ENCODE measurements around the gene NOD1. TPM values are rescaled to one million over a fixed set of nuclear protein-coding genes. Genes with fewer than 3 reads are reported as not detected.

The NOD1 gene
- total and polyA plus RNA-seq, 2 donors = 4.3 to 13.6 TPM

DNA sequence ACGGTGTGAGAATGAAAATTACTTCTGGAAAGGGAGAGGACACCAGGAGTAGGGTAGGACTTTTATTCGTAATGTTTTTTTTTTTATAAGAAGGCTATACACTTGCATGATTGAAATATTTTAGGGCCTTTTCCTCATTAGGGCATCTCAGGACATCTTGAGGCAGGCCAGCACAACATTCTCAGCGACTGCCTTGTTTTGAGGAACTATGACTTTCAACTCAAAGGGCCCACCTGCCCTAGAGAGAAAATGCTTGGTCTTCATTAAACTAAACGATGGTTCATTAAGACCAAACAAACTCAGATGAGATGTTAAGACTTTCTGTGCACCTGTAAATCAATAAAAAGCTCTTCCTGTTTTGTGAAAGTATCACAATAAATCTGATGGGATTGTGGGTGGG lies 11.3 kb downstream of the NOD1 start:
- Histone ChIP-seq H3K36me3 (ENCODE audit: control insufficient read depth in 2 of 2, insufficient read depth in 2 of 2, low read length in 1 of 2) (no peaks in the 10 kb centered on the region), H3K4me3 (ENCODE audit: low read length in 2 of 2) (no peak overlapping the region), H3K27me3 (ENCODE audit: control insufficient read depth in 2 of 2, insufficient read depth in 1 of 2, low read length in 1 of 2) (no peaks in the 10 kb centered on the region), H3K27ac (ENCODE audit: low read depth in 1 of 2, low read length in 1 of 2) (no peak overlapping the region), H3K4me1 (ENCODE audit: control insufficient read depth in 2 of 2, insufficient read depth in 2 of 2, low read length in 2 of 2) (peaks cover 10 to 29% of the 10 kb centered on the region in 2 donors), H3K9me3 (ENCODE audit: control insufficient read depth in 2 of 2, insufficient read depth in 1 of 2, low read length in 1 of 2) (no peaks in the 10 kb centered on the region)
- 87% methylated on average over 4 of the region's 4 CpGs for WGBS
- DNase-seq (ENCODE audit: low read depth in 6 of 9, low spot score in 9 of 9) = no peak

DNA sequence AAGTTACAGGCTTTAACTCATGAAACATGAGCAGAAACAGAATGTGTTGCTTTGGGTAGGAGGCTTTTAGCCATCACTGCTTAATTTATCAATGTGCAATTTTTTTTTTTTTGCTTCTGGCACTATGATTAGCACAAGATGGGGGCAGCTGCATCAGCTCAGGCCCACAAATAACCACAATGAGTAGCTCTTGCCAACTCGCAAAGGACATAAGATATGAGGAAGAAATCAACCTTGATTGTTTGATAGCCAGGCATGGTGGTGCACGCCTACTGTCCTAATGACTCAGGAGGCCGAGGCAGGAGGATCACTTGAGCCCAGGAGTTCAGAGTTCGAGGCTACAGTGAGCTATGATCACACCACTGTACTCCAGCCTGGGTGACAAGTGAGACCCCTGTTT lies 12.3 kb downstream of the NOD1 start:
- Histone ChIP-seq H3K27me3 (ENCODE audit: control insufficient read depth in 2 of 2, insufficient read depth in 1 of 2, low read length in 1 of 2) (no peaks in the 10 kb centered on the region), H3K4me1 (ENCODE audit: control insufficient read depth in 2 of 2, insufficient read depth in 2 of 2, low read length in 2 of 2) (peaks cover 8 to 21% of the 10 kb centered on the region in 2 donors), H3K27ac (ENCODE audit: low read depth in 1 of 2, low read length in 1 of 2) (no peak overlapping the region), H3K9me3 (ENCODE audit: control insufficient read depth in 2 of 2, insufficient read depth in 1 of 2, low read length in 1 of 2) (no peaks in the 10 kb centered on the region), H3K36me3 (ENCODE audit: control insufficient read depth in 2 of 2, insufficient read depth in 2 of 2, low read length in 1 of 2) (no peaks in the 10 kb centered on the region), H3K4me3 (ENCODE audit: low read length in 2 of 2) (no peak overlapping the region)
- 91% methylated on average over 4 of the region's 4 CpGs for WGBS
- DNase-seq (ENCODE audit: low read depth in 6 of 9, low spot score in 9 of 9) = no peak

DNA sequence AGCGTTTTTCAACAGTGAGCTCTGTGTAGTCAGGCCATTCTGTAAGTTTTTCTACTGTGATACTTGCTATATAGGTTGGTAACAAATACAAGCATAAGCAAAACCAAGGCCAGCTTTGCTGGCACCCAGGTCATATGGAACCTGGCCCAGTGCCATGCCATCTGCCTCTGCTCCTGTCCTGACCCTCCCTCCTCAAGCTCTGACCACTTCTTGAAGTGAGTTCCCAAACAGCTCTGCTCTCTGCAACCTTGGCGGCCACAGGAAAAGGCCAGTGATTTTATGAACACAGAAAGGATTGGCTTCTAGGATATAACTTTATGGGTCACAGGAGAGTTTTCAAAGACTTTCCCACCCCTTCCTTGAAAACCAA lies 12.8 kb downstream of the NOD1 start:
- Histone ChIP-seq H3K4me3 (ENCODE audit: low read length in 2 of 2) (no peak overlapping the region), H3K4me1 (ENCODE audit: control insufficient read depth in 2 of 2, insufficient read depth in 2 of 2, low read length in 2 of 2) (peaks cover 6 to 16% of the 10 kb centered on the region in 2 donors), H3K9me3 (ENCODE audit: control insufficient read depth in 2 of 2, insufficient read depth in 1 of 2, low read length in 1 of 2) (no peaks in the 10 kb centered on the region), H3K27me3 (ENCODE audit: control insufficient read depth in 2 of 2, insufficient read depth in 1 of 2, low read length in 1 of 2) (no peaks in the 10 kb centered on the region), H3K27ac (ENCODE audit: low read depth in 1 of 2, low read length in 1 of 2) (no peak overlapping the region), H3K36me3 (ENCODE audit: control insufficient read depth in 2 of 2, insufficient read depth in 2 of 2, low read length in 1 of 2) (no peaks in the 10 kb centered on the region)
- DNase-seq (ENCODE audit: low read depth in 6 of 9, low spot score in 9 of 9) = no peak
- WGBS = 94% methylated on average over 2 of the region's 2 CpGs

DNA sequence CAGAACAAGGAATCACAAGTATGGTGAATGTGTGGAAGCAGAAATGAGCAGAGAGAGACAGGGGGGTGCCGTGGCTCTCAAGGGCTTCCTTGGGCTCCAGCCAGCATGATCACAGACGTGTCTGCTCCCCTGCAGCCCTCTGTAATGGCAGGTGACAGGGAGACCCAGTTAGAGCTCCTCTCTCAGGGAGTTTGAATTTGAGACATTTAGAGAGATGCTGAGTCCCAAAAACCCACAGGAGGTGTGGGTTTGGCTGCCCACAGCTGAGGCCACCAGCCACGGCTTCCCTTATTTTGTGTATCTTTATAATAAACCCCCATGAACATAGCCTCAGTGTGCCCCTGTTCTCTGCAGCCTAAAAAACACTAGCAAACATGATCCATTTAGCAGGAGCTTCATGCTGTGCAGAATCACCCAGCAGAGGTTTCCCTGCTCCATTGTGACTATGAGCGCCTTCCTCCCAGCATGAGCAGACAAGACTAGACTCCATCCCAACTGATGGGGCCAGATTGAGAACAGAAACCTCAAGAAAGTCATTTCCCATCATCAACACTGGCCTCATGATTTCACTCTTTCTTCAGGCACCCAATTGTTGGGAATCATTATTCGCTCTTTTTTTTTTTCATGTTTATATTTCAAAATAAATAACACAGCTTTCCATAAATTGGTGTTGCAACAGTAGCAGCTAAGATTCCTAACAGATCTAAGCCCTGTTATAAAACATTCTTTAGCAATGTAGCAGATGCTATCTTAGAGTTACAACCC lies 13.4 kb downstream of the NOD1 start:
- no peak for DNase-seq (ENCODE audit: low read depth in 6 of 9, low spot score in 9 of 9)
- H3K4me1 ChIP-seq (ENCODE audit: control insufficient read depth in 2 of 2, insufficient read depth in 2 of 2, low read length in 2 of 2) = peaks cover 6 to 12% of the 10 kb centered on the region in 2 donors
- no peaks in the 10 kb centered on the region for H3K9me3 ChIP-seq (ENCODE audit: control insufficient read depth in 2 of 2, insufficient read depth in 1 of 2, low read length in 1 of 2)
- 74% methylated on average over 5 of the region's 5 CpGs for WGBS
- no peak overlapping the region for H3K27ac ChIP-seq (ENCODE audit: low read depth in 1 of 2, low read length in 1 of 2)
- peaks cover 0 to 3% of the 10 kb centered on the region in 2 donors for H3K36me3 ChIP-seq (ENCODE audit: control insufficient read depth in 2 of 2, insufficient read depth in 2 of 2, low read length in 1 of 2)
- H3K27me3 ChIP-seq (ENCODE audit: control insufficient read depth in 2 of 2, insufficient read depth in 1 of 2, low read length in 1 of 2) = no peaks in the 10 kb centered on the region
- no peak overlapping the region for H3K4me3 ChIP-seq (ENCODE audit: low read length in 2 of 2)

DNA sequence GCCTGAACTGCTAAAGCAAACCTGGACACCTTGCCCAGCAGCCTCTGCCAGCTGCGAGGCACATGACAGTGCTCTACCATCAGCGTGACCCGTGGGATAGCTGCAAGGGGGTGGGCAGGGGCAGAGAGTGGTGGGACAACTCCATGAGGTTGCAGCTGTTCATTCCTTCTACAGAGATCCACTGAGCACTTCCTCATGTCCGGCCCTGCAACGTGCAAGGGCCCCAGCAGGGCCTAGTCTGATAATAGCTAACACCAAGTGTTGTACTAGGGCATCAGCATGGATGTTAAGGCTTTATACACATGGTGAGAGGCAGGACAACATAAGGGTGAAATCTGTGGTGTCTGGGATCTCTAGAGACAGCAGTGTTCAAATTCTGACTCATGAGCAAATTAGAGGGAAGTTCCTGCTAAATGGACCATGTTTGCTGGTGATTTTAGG lies 14.3 kb downstream of the NOD1 start:
- DNase-seq (ENCODE audit: low read depth in 6 of 9, low spot score in 9 of 9) = no peak
- Histone ChIP-seq H3K27me3 (ENCODE audit: control insufficient read depth in 2 of 2, insufficient read depth in 1 of 2, low read length in 1 of 2) (no peaks in the 10 kb centered on the region), H3K36me3 (ENCODE audit: control insufficient read depth in 2 of 2, insufficient read depth in 2 of 2, low read length in 1 of 2) (peaks cover 0 to 3% of the 10 kb centered on the region in 2 donors), H3K9me3 (ENCODE audit: control insufficient read depth in 2 of 2, insufficient read depth in 1 of 2, low read length in 1 of 2) (no peaks in the 10 kb centered on the region), H3K4me1 (ENCODE audit: control insufficient read depth in 2 of 2, insufficient read depth in 2 of 2, low read length in 2 of 2) (peaks cover 6 to 14% of the 10 kb centered on the region in 2 donors), H3K27ac (ENCODE audit: low read depth in 1 of 2, low read length in 1 of 2) (no peak overlapping the region), H3K4me3 (ENCODE audit: low read length in 2 of 2) (no peak overlapping the region)
- WGBS = 91% methylated on average over 5 of the region's 5 CpGs

DNA sequence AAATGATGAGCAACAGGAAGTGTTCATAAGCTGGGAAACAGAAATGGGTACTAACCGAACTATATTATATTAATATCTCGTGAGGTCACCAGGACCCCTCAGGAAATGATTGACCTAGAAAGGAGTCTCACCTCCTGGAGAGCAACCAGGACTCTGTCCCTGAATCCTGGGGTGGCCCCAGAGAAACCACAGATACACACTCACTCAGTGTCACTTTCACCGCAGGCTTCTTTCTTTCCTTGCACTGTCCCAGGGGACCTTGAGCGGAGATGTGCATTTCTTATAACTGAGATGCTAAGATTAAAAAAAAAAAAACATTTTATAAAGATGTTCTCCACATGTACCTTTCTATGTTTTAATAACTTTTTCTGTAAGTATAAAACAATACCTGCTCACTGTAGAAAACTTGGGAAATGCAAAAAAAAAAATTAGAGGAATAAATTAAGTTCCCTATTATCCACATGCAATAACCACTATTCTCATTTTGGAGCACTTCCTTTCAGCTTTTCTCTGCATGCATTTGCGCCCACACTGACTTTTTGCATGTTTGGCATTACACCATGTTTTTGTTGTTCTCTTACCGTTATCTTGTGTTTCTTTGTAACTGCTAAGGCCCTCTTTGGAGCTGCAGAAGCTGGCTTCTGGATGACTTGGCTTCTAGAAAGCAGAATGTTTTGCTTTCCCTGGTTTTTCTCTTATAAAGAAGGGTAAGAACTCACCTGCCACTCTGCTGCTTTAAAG lies 15.0 kb downstream of the NOD1 start:
- Histone ChIP-seq H3K4me1 (ENCODE audit: control insufficient read depth in 2 of 2, insufficient read depth in 2 of 2, low read length in 2 of 2) (peaks cover 6 to 14% of the 10 kb centered on the region in 2 donors), H3K9me3 (ENCODE audit: control insufficient read depth in 2 of 2, insufficient read depth in 1 of 2, low read length in 1 of 2) (no peaks in the 10 kb centered on the region), H3K4me3 (ENCODE audit: low read length in 2 of 2) (no peak overlapping the region), H3K36me3 (ENCODE audit: control insufficient read depth in 2 of 2, insufficient read depth in 2 of 2, low read length in 1 of 2) (peaks cover 0 to 3% of the 10 kb centered on the region in 2 donors), H3K27me3 (ENCODE audit: control insufficient read depth in 2 of 2, insufficient read depth in 1 of 2, low read length in 1 of 2) (no peaks in the 10 kb centered on the region), H3K27ac (ENCODE audit: low read depth in 1 of 2, low read length in 1 of 2) (no peak overlapping the region)
- 95% methylated on average over 6 of the region's 6 CpGs for WGBS
- DNase-seq (ENCODE audit: low read depth in 6 of 9, low spot score in 9 of 9) = no peak

DNA sequence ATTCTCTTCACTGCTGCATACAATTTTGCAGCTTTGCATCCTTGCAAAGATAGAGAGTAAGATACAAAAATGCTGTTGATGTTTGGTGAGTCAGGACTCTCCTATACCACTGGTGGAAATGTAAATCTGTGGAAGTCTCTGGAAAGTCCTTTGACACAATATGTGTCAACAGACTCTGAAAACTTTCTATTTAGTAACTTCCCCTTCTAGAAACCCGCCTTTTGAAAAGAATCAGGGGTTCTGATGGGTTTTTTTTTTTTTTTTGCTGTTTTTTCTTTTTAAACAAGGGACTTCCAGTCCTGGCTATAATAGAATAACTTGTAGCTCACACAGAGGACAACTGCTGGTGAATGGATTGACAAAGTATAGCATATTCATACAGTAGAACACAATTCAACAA lies 16.4 kb downstream of the NOD1 start:
- no peak for DNase-seq (ENCODE audit: low read depth in 6 of 9, low spot score in 9 of 9)
- Histone ChIP-seq H3K27ac (ENCODE audit: low read depth in 1 of 2, low read length in 1 of 2) (no peak overlapping the region), H3K4me3 (ENCODE audit: low read length in 2 of 2) (no peak overlapping the region), H3K9me3 (ENCODE audit: control insufficient read depth in 2 of 2, insufficient read depth in 1 of 2, low read length in 1 of 2) (no peaks in the 10 kb centered on the region), H3K27me3 (ENCODE audit: control insufficient read depth in 2 of 2, insufficient read depth in 1 of 2, low read length in 1 of 2) (no peaks in the 10 kb centered on the region), H3K36me3 (ENCODE audit: control insufficient read depth in 2 of 2, insufficient read depth in 2 of 2, low read length in 1 of 2) (peaks cover 0 to 3% of the 10 kb centered on the region in 2 donors), H3K4me1 (ENCODE audit: control insufficient read depth in 2 of 2, insufficient read depth in 2 of 2, low read length in 2 of 2) (peaks cover 6 to 14% of the 10 kb centered on the region in 2 donors)
- WGBS = 93% methylated on average over 1 of the region's 1 CpG

DNA sequence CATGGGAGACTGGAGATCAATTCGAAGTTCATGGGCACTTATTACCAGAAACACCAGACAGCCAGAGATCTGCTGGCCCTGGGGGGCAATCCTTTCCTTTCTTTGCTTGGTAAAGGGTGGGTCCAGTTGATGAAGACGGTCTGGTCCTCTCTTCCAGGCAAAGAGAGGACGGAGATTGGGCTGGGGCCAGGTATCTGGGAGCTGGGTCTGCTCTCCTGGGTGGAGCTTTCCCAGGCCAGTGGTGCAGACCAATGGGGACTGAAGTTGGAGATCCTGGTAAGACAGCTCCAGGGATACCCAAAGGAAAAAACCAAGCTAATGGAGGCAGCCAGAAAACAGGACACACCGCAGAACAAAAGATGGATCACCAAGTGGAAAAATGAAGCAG lies 18.3 kb downstream of the NOD1 start:
- 96% methylated on average over 4 of the region's 4 CpGs for WGBS
- H3K4me1 ChIP-seq (ENCODE audit: control insufficient read depth in 2 of 2, insufficient read depth in 2 of 2, low read length in 2 of 2) = peaks cover 0 to 10% of the 10 kb centered on the region in 2 donors

DNA sequence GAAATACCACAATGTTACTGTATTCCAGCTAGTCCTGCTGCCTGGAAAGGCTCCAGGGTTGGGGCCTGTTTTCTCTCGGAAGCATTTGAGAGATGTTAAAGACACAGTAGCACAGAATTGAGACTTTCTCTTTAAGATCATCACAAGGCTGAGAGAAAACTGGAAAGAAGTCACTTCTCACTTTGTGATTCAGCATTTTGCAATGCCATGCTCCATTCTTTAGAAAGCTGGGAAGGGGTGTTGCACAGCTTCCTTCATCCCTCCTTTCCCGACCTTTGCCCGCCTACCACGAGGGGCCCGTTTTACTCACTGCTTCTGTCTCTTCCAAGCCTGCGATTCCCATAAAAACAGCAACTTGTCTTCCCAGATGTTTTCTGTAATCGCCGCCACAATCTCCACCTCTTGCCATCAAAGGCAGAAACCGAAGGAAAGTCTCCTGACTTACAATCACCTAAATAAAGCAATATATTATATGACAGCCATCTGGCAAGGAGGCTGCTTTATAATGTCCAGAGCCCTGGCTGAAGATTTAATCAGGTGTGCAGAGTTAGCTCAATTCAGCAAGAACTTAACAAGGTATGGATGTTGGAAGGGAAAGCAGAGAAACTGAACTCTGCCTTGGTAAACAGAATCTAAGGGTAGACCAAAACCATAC lies 18.9 kb downstream of the NOD1 start:
- DNase-seq (ENCODE audit: low read depth in 6 of 9, low spot score in 9 of 9) = no peak
- no peak overlapping the region for H3K4me3 ChIP-seq (ENCODE audit: low read length in 2 of 2)
- H3K36me3 ChIP-seq (ENCODE audit: control insufficient read depth in 2 of 2, insufficient read depth in 2 of 2, low read length in 1 of 2) = peaks cover 7 to 11% of the 10 kb centered on the region in 2 donors
- H3K9me3 ChIP-seq (ENCODE audit: control insufficient read depth in 2 of 2, insufficient read depth in 1 of 2, low read length in 1 of 2) = no peaks in the 10 kb centered on the region
- WGBS = 90% methylated on average over 9 of the region's 9 CpGs
- peak overlapping the region in 1 of 2 donors; percentile 31 for H3K27ac ChIP-seq (ENCODE audit: low read depth in 1 of 2, low read length in 1 of 2)
- H3K27me3 ChIP-seq (ENCODE audit: control insufficient read depth in 2 of 2, insufficient read depth in 1 of 2, low read length in 1 of 2) = no peaks in the 10 kb centered on the region
- peaks cover 0 to 9% of the 10 kb centered on the region in 2 donors for H3K4me1 ChIP-seq (ENCODE audit: control insufficient read depth in 2 of 2, insufficient read depth in 2 of 2, low read length in 2 of 2)

More for the DNA sequence above, 18.3 kb downstream of the NOD1 start:
- Histone ChIP-seq H3K36me3 (ENCODE audit: control insufficient read depth in 2 of 2, insufficient read depth in 2 of 2, low read length in 1 of 2) (peaks cover 3 to 7% of the 10 kb centered on the region in 2 donors), H3K27me3 (ENCODE audit: control insufficient read depth in 2 of 2, insufficient read depth in 1 of 2, low read length in 1 of 2) (no peaks in the 10 kb centered on the region), H3K4me3 (ENCODE audit: low read length in 2 of 2) (no peak overlapping the region), H3K9me3 (ENCODE audit: control insufficient read depth in 2 of 2, insufficient read depth in 1 of 2, low read length in 1 of 2) (no peaks in the 10 kb centered on the region), H3K27ac (ENCODE audit: low read depth in 1 of 2, low read length in 1 of 2) (no peak overlapping the region)
- DNase-seq (ENCODE audit: low read depth in 6 of 9, low spot score in 9 of 9) = no peak

All from thymus (tissue), 11 donors.